ENCODE data around the gene CCNYL1.

The CCNYL1 gene

DNA sequence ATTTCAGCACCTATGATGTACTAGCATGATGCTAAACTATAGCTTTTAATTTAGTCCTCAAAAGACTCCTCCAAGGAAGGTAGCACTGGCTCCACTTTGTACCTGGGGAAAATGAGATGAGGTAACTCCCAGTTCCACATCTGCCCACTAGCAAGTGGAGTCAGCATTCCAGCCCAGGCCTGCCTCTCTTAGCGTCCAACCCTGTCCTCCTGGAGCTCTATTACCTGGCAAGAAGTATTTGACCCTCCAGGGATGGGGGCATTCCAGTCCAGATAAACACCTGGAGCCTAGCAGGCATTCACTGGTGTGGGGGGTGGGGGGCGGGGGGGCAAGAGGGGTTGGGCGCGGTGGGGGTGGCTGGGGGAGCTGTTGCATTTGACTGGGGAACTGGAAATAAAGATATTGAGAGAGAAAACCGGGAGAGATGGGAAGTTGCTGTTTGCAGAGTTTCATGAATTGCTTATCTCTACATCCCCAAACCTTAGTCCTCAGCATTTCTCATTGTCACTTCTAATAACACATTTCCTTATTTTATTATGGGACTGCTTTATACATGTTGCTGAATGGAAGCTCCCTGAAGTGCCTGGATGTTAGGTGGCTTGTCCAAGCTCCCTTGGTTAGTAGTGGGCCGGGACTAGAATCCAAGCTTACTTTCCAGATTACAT lies 80.3 kb downstream of the CCNYL1 start:
- no peak for DNase-seq (ENCODE audit: low read depth)

GRCh38 chr2:207792244-207792785 lies 80.9 kb downstream of the CCNYL1 start:
- no peak for DNase-seq (ENCODE audit: low read depth)

DNA sequence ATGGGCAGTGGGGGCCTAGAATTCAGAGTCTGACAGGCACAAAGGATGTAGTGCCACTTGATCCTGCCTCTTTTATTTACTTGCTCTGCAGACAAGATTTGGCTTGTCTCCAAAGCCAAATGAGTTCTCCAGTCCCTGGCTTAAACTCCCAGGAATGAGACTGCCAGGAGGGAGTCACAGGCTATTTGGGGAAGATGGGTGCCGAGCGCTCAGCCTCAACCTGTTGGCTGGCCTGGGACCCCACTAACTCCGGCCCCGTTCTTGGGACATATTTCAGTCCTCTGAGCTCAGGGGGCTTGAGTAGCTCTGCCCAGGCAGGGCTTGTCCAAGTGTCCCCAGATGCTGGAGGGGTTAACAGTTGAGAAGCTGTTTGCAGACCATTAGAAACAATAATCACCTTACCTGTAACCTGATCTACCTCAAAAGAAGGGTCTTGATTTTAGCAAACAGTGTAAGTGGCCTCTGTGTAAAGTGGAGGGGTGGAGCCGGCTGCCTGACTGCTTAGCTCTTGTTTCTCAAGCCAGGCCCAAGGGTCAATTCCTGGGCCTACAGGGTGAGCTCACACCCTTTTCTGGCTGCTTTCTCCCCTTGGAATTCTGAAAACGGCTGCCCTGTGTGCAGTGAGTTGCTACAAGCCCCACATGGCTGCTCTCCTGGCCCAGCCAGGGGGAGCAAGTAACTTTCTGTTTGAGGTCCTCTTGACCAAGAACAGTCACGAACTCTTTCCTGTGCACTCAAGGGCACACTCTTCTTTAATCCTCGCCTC lies 85.3 kb downstream of the CCNYL1 start:
- DNase-seq (ENCODE audit: low read depth), result no peak

- DNase-seq (ENCODE audit: low read depth), result no peak
Observed at GRCh38 chr2:207801259-207801658, 89.8 kb downstream of the CCNYL1 start.

DNA sequence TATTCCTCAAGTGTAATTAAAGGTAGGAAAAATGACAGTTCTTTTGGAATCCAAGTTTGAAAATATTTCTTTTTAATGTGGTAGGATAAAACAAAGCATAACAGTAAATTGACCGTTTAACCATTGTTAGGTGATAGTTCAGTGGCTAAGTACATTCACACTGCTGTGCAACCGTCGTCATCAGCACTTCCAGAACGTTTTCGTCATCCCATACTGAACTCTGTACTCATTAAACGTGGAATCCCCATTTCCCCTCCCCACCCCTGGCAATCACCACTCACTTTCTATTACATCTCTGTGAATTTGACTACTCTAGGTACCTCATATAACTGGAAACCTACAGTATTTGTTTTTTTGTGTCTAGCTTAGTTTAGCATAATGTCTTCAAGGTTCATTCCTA lies 91.2 kb downstream of the CCNYL1 start:
- DNase-seq (ENCODE audit: low read depth), result no peak
